ENCODE results near the gene CD1B.

The CD1B gene

DNA sequence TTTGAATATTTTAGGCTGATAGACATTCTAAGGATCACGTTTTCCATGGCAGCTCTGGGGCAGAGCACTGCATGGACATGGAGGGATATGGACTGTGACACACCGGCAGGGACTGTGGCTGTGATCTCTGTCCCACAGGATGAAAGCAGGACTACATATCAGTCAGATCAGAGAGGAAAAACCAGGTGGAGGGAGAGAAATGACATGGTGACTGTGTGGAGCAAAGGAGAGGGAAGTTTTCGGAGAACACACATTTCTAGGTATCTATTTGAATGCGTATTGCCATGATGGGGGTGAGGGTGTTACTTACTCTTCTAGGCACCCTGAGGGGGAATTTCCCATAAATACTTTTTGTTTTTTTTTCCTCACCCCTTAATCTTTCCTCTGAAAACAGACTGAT lies 44.8 kb downstream of the CD1B start:
- TF ChIP-seq, protein P1, sequence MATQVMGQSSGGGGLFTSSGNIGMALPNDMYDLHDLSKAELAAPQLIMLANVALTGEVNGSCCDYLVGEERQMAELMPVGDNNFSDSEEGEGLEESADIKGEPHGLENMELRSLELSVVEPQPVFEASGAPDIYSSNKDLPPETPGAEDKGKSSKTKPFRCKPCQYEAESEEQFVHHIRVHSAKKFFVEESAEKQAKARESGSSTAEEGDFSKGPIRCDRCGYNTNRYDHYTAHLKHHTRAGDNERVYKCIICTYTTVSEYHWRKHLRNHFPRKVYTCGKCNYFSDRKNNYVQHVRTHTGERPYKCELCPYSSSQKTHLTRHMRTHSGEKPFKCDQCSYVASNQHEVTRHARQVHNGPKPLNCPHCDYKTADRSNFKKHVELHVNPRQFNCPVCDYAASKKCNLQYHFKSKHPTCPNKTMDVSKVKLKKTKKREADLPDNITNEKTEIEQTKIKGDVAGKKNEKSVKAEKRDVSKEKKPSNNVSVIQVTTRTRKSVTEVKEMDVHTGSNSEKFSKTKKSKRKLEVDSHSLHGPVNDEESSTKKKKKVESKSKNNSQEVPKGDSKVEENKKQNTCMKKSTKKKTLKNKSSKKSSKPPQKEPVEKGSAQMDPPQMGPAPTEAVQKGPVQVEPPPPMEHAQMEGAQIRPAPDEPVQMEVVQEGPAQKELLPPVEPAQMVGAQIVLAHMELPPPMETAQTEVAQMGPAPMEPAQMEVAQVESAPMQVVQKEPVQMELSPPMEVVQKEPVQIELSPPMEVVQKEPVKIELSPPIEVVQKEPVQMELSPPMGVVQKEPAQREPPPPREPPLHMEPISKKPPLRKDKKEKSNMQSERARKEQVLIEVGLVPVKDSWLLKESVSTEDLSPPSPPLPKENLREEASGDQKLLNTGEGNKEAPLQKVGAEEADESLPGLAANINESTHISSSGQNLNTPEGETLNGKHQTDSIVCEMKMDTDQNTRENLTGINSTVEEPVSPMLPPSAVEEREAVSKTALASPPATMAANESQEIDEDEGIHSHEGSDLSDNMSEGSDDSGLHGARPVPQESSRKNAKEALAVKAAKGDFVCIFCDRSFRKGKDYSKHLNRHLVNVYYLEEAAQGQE (IDR thresholded peaks at IDR 0.05; ENCODE audit: insufficient read depth in 1 of 2, low read depth in 2 of 2, low read length in 2 of 2): no peak
- TF ChIP-seq SIN3A (IDR thresholded peaks at IDR 0.05; ENCODE audit: borderline replicate concordance, insufficient read depth, low read length) (no peak), POLR2AphosphoS5 (IDR thresholded peaks at IDR 0.05; ENCODE audit: low read depth, low read length) (no peak), TAF1 (IDR thresholded peaks at IDR 0.05; ENCODE audit: borderline replicate concordance, insufficient read depth, low read length) (no peak), FOXP2 (optimal IDR thresholded peaks at IDR 0.05; ENCODE audit: borderline replicate concordance, extremely low read depth, extremely low read length, insufficient read depth) (no peak)

DNA sequence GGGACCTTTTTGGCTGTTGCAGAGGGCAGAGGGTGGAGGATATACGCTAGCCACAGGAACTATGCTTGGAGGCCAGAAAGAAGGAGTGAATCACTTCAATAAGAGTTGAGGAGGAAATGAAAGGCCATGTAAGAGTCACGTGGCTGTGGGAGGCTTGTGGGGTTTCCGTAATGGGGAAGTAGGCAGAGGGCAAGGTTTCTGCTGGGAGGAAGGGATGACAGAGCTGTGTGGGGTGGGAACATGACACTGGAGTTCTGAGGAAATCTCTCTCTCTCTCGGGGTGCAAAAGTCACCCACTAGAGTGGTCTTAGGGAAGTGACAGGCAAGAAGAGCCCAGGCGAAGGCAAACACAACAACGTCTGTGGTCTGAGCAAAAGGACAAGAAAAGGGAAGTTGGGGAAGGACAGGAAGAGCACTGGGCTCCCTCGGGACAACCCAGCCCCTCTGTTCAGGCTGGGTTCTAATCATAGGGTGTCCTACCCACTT lies 45.5 kb downstream of the CD1B start:
- TF ChIP-seq, protein P1 (IDR thresholded peaks at IDR 0.05; ENCODE audit: insufficient read depth in 1 of 2, low read depth in 2 of 2, low read length in 2 of 2): no peak
- TF ChIP-seq POLR2AphosphoS5 (IDR thresholded peaks at IDR 0.05; ENCODE audit: low read depth, low read length) (no peak), SIN3A (IDR thresholded peaks at IDR 0.05; ENCODE audit: borderline replicate concordance, insufficient read depth, low read length) (no peak), TAF1 (IDR thresholded peaks at IDR 0.05; ENCODE audit: borderline replicate concordance, insufficient read depth, low read length) (no peak), FOXP2 (optimal IDR thresholded peaks at IDR 0.05; ENCODE audit: borderline replicate concordance, extremely low read depth, extremely low read length, insufficient read depth) (no peak)

DNA sequence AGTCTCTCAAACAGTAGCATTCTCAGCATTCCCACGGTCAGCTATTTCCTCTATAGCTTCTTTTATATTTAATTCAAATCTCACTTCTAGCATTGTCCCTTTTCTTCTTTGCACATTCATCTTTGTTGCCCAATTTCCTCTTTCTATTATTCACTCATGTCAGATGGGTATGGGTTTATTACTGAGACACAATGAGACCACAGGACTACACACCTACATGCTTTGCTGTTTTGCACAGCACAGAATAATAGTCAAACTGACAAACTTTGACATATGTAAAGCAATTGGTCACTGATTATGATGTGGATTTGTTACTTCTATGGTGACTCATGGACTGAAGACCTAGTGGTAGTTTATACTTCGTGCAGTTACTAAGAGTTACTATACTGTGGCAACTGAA lies 47.4 kb downstream of the CD1B start:
- no peak for TF ChIP-seq FOXP2 (optimal IDR thresholded peaks at IDR 0.05; ENCODE audit: borderline replicate concordance, extremely low read depth, extremely low read length, insufficient read depth)
- TF ChIP-seq TAF1 (IDR thresholded peaks at IDR 0.05; ENCODE audit: borderline replicate concordance, insufficient read depth, low read length): no peak
- TF ChIP-seq, protein P1 (IDR thresholded peaks at IDR 0.05; ENCODE audit: insufficient read depth in 1 of 2, low read depth in 2 of 2, low read length in 2 of 2): no peak
- TF ChIP-seq POLR2AphosphoS5 (IDR thresholded peaks at IDR 0.05; ENCODE audit: low read depth, low read length): no peak
- TF ChIP-seq SIN3A (IDR thresholded peaks at IDR 0.05; ENCODE audit: borderline replicate concordance, insufficient read depth, low read length): no peak

All from PFSK-1 (cell line).